IMR-90 (cell line): ENCODE data around the gene RARS1. TPM values are rescaled to one million over a fixed set of nuclear protein-coding genes. Genes with fewer than 3 reads are reported as not detected.

Experiments
- ATAC-seq: fragments of 200-7000 bp; cut with Tn5 transposase; 2 replicates; pipeline ENCODE4 v1.9.1; 2020; ENCODE audit warnings: low read depth, mild to moderate bottlenecking, moderate library complexity
- BruUV-seq: library from RNA; stranded (reverse); fragments of 400-500 nt; replicated peaks from 2 replicates; lab custom pipeline; 2021; lab: Mats Ljungman, UMichigan
- CTCF ChIA-PET: fragments of 300-600 bp; formaldehyde crosslinking; extraction: SDS; loops from one replicate; lab custom pipeline; 2021; ENCODE audit warnings: antibody characterized with exemption; lab: Yijun Ruan, JAX
- POLR2A ChIA-PET: fragments of 300-600 bp; sonication (Branson Sonifier 250); formaldehyde crosslinking; loops from one replicate; lab custom pipeline; 2022; ENCODE audit warnings: antibody characterized with exemption; ENCODE audit not compliant: unreplicated experiment; lab: Charles Lee
- DNase-seq: peaks from one replicate; pipeline ENCODE4 v3.0.0; 2013
- H2AFZ ChIP-seq: replicated peaks from 2 replicates; pipeline ENCODE3; 2013; ENCODE audit warnings: low read length, mild to moderate bottlenecking; ENCODE audit not compliant: poor library complexity
- H2AK5ac ChIP-seq: 2 replicates; pipeline ENCODE4 v1.6.1; 2013; ENCODE audit warnings: low read depth, low read length, inconsistent platforms
- H2AK9ac ChIP-seq: replicated peaks from 2 replicates; pipeline ENCODE3; 2013; ENCODE audit warnings: mild to moderate bottlenecking, low read depth, low read length, moderate library complexity; ENCODE audit not compliant: poor library complexity
- H2BK120ac ChIP-seq: 2 replicates; pipeline ENCODE4 v1.6.1; 2013; ENCODE audit warnings: low read depth, low read length, inconsistent platforms
- H2BK15ac ChIP-seq: 3 replicates; pipeline ENCODE4 v1.6.1; 2013; ENCODE audit warnings: low read depth, low read length, inconsistent platforms
- H2BK20ac ChIP-seq: 2 replicates; pipeline ENCODE4 v1.6.1; 2013; ENCODE audit warnings: low read depth, mild to moderate bottlenecking, inconsistent platforms, low read length, moderate library complexity
- H2BK5ac ChIP-seq: 2 replicates; pipeline ENCODE4 v1.6.1; 2013; ENCODE audit warnings: mild to moderate bottlenecking, low read depth, low read length, inconsistent platforms; ENCODE audit not compliant: poor library complexity, severe bottlenecking
- H3K14ac ChIP-seq: replicated peaks from 2 replicates; pipeline ENCODE4 v1.6.1; 2013; ENCODE audit warnings: low read depth, low read length, inconsistent platforms
- H3K18ac ChIP-seq: 2 replicates; pipeline ENCODE4 v1.6.1; 2013; ENCODE audit warnings: low read depth, low read length, control low read depth
- H3K23ac ChIP-seq: 2 replicates; pipeline ENCODE4 v1.6.1; 2013; ENCODE audit warnings: low read depth, low read length, inconsistent platforms
- H3K27ac ChIP-seq: 2 replicates; pipeline ENCODE4 v1.5.1; 2013; ENCODE audit warnings: mild to moderate bottlenecking, control low read depth, low read length; ENCODE audit not compliant: insufficient read depth
- H3K27me3 ChIP-seq: 2 replicates; pipeline ENCODE4 v1.6.1; 2013; ENCODE audit warnings: low read length; ENCODE audit not compliant: control insufficient read depth, insufficient read depth
- H3K36me3 ChIP-seq: 2 replicates; pipeline ENCODE4 v1.6.1; 2013; ENCODE audit warnings: low read length, mixed read lengths; ENCODE audit not compliant: control insufficient read depth, insufficient read depth
- H3K4ac ChIP-seq: 2 replicates; pipeline ENCODE4 v1.6.1; 2013; ENCODE audit warnings: low read depth, low read length, inconsistent platforms
- H3K4me1 ChIP-seq: 2 replicates; pipeline ENCODE4 v1.6.1; 2013; ENCODE audit warnings: low read length, mixed read lengths; ENCODE audit not compliant: control insufficient read depth, insufficient read depth
- H3K4me2 ChIP-seq: 2 replicates; pipeline ENCODE4 v1.6.1; 2013; ENCODE audit warnings: low read depth, mild to moderate bottlenecking, control low read depth, low read length, moderate library complexity
- H3K4me3 ChIP-seq: 2 replicates; pipeline ENCODE4 v1.5.1; 2013; ENCODE audit warnings: low read depth, mild to moderate bottlenecking, control low read depth, low read length, moderate library complexity; ENCODE audit not compliant: insufficient read depth
- H3K56ac ChIP-seq: 2 replicates; pipeline ENCODE4 v1.6.1; 2013; ENCODE audit warnings: low read length, inconsistent platforms; ENCODE audit not compliant: insufficient read depth; ENCODE audit errors: extremely low read depth
- H3K79me1 ChIP-seq, 2 experiments: 2 replicates each; pipeline ENCODE4 v1.6.1; 2013; ENCODE audit warnings: low read length in 2 of 2, inconsistent platforms in 1 of 2, low read depth in 1 of 2
- H3K9ac ChIP-seq: 2 replicates; pipeline ENCODE4 v1.6.1; 2013; ENCODE audit warnings: low read depth, low read length, control low read depth
- H3K9me1 ChIP-seq: 2 replicates; pipeline ENCODE4 v1.6.1; 2013; ENCODE audit warnings: low read length, inconsistent platforms; ENCODE audit not compliant: insufficient read depth
- H3K9me3 ChIP-seq: 2 replicates; pipeline ENCODE4 v1.6.1; 2013; ENCODE audit warnings: low read length; ENCODE audit not compliant: control insufficient read depth, insufficient read depth
- H4K20me1 ChIP-seq: 2 replicates; pipeline ENCODE4 v1.6.1; 2013; ENCODE audit warnings: low read length, inconsistent platforms; ENCODE audit not compliant: insufficient read depth
- H4K5ac ChIP-seq: 2 replicates; pipeline ENCODE4 v1.6.1; 2013; ENCODE audit warnings: mild to moderate bottlenecking, low read depth, low read length, control low read depth
- H4K8ac ChIP-seq, 2 experiments: 2 replicates each; pipeline ENCODE4 v1.6.1; 2013; ENCODE audit warnings: low read depth in 2 of 2, low read length in 2 of 2, control low read depth in 1 of 2, inconsistent platforms in 1 of 2
- H4K91ac ChIP-seq: 2 replicates; pipeline ENCODE4 v1.6.1; 2013; ENCODE audit warnings: low read depth, low read length, inconsistent platforms; ENCODE audit not compliant: insufficient read depth
- CEBPB ChIP-seq: IDR thresholded peaks from 2 replicates; pipeline ENCODE4 v1.6.1; 2012; ENCODE audit warnings: low read depth, low read length, improper control_type of control experiment
- CTCF ChIP-seq: conservative IDR thresholded peaks from 2 replicates; pipeline ENCODE4 v1.5.1; 2012; ENCODE audit warnings: mild to moderate bottlenecking, low read depth, low read length, improper control_type of control experiment
- ELK1 ChIP-seq: fragments of 150-350 bp; IDR thresholded peaks from 2 replicates; pipeline ENCODE4 v1.6.1; 2016; ENCODE audit warnings: low read depth, mild to moderate bottlenecking, low read length, moderate library complexity, borderline replicate concordance
- FOS ChIP-seq: fragments of 150-350 bp; IDR thresholded peaks from 2 replicates; pipeline ENCODE4 v1.6.1; 2016; ENCODE audit warnings: low read depth, low read length
- MAFK ChIP-seq: IDR thresholded peaks from 2 replicates; pipeline ENCODE4 v1.6.1; 2012; ENCODE audit warnings: low read depth, low read length, improper control_type of control experiment
- WGBS, 2 experiments: methylation state at CpG; one replicate each; pipeline versions ENCODE4 v1.1.5 to v1.1.7; 2013; ENCODE audit warnings: missing lambda C conversion rate in 2 of 2; ENCODE audit not compliant: insufficient read length in 1 of 2; ENCODE audit errors: extremely low coverage in 2 of 2; 5-methylcytosine and 5-hydroxymethylcytosine counted together
- dilution Hi-C: fragments of 300-500 bp; cut with HindIII; formaldehyde crosslinking; loops from one replicate; pipeline ENCODE4 v1.14.3; 2018; ENCODE audit warnings: low sequenced_read_pairs; ENCODE audit not compliant: unreplicated experiment
- in situ Hi-C: fragments of 300-500 bp; cut with MboI; formaldehyde crosslinking; loops from 3 replicates; pipeline ENCODE4 v1.14.3; 2019; ENCODE audit warnings: low sequenced_read_pairs, inconsistent platforms, mixed read lengths
- intact Hi-C: fragments of 100-400 bp; cut with micrococcal nuclease; formaldehyde crosslinking; loops from 2 replicates; pipeline ENCODE4 v1.10.0; 2022
- polyA plus RNA-seq, 3 experiments: library from polyadenylated mRNA; depleted of rRNA; stranded (reverse); fragments of >200 nt; gene quantifications; 2 replicates each; pipeline ENCODE4 v1.2.3, GENCODE V29; 2012; ENCODE audit warnings: low replicate concordance in 1 of 3
- total RNA-seq: library from RNA; depleted of rRNA; stranded (reverse); fragments of >200 nt; gene quantifications from 2 replicates; pipeline ENCODE4 v1.2.3, GENCODE V29; 2012

Gene RARS1
- total and polyA plus RNA-seq, 2 of the 4 experiments (the other 2 are of a cell fraction), result 80.4 to 153 TPM

- H4K8ac ChIP-seq, result no peak overlapping the region
- no peak overlapping the region for H3K27ac ChIP-seq
- ATAC-seq (no peak), DNase-seq (no peak)
- no peak overlapping the region for H3K4me3 ChIP-seq
- no peak overlapping the region for H2BK120ac ChIP-seq
- no peak overlapping the region for H2AK5ac ChIP-seq
- no CpG with 5 or more reads among the region's 3 CpGs for WGBS, 2 experiments
- no peak overlapping the region for H2BK20ac ChIP-seq
- no peak overlapping the region for H3K14ac ChIP-seq
- in situ Hi-C loops (no loop called here), intact Hi-C loops (no loop called here), dilution Hi-C loops (no loop called here)
- H3K4ac ChIP-seq, result no peak overlapping the region
- H3K4me2 ChIP-seq, result no peak overlapping the region
- no peak for TF ChIP-seq ELK1
- TF ChIP-seq CEBPB, result no peak
- no peak for TF ChIP-seq MAFK
- no peak for TF ChIP-seq FOS
- TF ChIP-seq CTCF, result no peak
- CTCF ChIA-PET, result interaction anchor here (0.7 kb wide), 1 partner anchor 43 kb away, joined by 5 read pairs; no protein-coding TSS in a partner anchor
- POLR2A ChIA-PET, result no interaction called here
- H2BK5ac ChIP-seq, result no peak overlapping the region
- H2BK15ac ChIP-seq, result no peak overlapping the region
- no peak overlapping the region for H2AFZ ChIP-seq
- H3K23ac ChIP-seq, result no peak overlapping the region
- 0 out of 2 replicates have a peak, but pooled peaks cover 2% of the 10 kb centered on the region for H3K9me1 ChIP-seq
- H3K18ac ChIP-seq, result no peak overlapping the region
- no peak overlapping the region for H4K5ac ChIP-seq
- no peak overlapping the region for H3K9ac ChIP-seq
- no peaks in the 10 kb centered on the region for H3K27me3 ChIP-seq
- no peaks in the 10 kb centered on the region for H3K9me3 ChIP-seq
- H3K4me1 ChIP-seq, result no peaks in the 10 kb centered on the region
- BruUV-seq, result no TSS peak
- no peaks in the 10 kb centered on the region for H3K79me1 ChIP-seq
- H4K91ac ChIP-seq, result no peak overlapping the region
- peak overlapping the region; percentile 5 for H2AK9ac ChIP-seq
- H4K20me1 ChIP-seq, result no peaks in the 10 kb centered on the region
- peaks cover 11% of the 10 kb centered on the region for H3K36me3 ChIP-seq
- H3K56ac ChIP-seq, result no peak overlapping the region
Observed at GRCh38 chr5:168451565-168451964, 34.7 kb upstream of the RARS1 start.
